GM20000 (cell line): ENCODE data around the gene MAGEE1.
A peak's percentile ranks its signal among the peaks of the same experiment; 100 is the strongest.

Experiments used
- DNase-seq: peaks from one replicate; pipeline ENCODE4 v3.0.0; 2012; ENCODE audit warnings: low spot score
- CTCF ChIP-seq: IDR thresholded peaks from 2 replicates; pipeline ENCODE4 v1.5.1; 2012; ENCODE audit warnings: mild to moderate bottlenecking, control low read depth; ENCODE audit errors: extremely low read depth, missing control alignments

MAGEE1 gene

GRCh38 chrX:76439188-76439587 lies 11.7 kb downstream of the MAGEE1 start:
- no peak for TF ChIP-seq CTCF
- DNase-seq, result no peak

DNA sequence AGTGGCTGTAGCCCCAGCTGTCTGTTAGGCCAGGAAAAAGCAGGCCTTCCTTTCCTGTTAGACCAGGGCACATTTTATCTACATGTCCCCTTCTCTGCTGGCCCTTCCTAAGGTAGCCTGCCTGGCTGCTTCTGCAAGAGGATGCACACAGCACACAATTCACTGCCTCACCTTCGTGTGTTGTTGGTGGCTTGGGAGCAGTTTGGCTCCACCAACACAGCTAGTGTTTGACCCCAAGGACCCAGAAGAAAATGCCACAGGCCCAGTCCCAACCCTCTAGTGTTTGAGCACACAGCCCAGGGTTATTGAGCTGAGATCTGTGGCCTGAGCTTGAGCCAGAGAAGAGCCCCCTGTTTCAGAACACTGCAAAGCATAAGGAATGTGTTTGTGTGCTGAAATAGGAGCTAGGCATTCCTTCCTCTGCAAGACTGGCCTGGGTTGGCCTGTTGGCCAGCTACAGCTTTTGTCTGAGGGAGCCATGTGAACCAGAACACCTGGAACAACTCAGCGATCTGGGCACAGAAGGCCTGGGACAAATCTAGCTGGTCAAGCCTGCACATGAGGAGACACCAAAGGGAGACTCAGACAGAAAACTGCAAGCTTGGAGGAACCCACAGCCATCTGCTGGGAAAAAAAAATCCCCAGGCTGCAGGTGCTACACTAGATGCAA lies 26.4 kb downstream of the MAGEE1 start:
- DNase-seq, result no peak
- TF ChIP-seq CTCF, result no peak

DNA sequence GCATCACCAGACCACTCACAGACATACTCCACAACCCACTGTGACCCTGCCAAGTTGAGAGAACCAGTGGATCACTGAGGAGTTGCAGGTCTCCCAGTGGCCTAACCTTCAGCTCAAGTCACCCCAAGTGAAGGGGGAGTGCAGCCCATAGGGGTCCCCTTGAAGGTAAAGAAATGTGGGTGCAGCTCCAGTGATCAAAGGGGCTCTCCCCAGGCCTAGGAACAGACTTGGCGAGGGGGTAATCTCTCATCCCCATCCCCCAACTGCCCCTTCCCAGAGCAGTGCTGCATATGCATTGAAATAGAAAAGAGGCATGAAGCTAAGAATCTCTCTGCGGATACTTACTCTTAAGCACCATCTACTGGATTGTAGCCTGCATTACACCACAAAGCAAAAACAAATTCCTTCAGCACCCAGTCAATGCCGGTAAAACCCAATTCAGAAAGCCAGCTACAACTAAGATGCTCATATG lies 27.0 kb downstream of the MAGEE1 start:
- DNase-seq, result peak; percentile 5
- TF ChIP-seq CTCF, result no peak

DNA sequence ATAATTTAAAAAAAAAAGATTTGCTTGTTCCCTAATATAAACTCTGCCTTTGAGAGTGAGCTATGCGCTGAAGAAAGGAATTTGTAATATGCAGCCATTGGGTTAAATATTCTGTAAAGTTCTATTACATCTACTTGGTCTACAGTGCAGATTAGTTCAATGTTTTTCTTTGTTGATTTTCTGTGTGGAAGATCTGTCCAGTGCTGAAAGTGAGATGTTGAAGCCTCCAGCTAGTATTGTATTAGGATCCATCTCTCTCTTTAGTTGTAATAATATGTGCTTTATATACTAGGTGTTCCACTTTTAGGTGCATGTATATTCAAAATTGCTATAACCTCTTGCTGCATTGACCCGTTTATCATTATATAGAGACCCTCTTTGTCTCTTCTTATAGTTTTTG lies 49.8 kb downstream of the MAGEE1 start:
- no peak for DNase-seq
- TF ChIP-seq CTCF, result no peak
